ENCODE measurements around the gene CALD1. TPM values are rescaled to one million over a fixed set of nuclear protein-coding genes. Genes with fewer than 3 reads are reported as not detected.
A peak's percentile ranks its signal among the peaks of the same experiment; 100 is the strongest.

CALD1 gene
- total RNA-seq, 1 donor from 2014 or later: 169 TPM

DNA sequence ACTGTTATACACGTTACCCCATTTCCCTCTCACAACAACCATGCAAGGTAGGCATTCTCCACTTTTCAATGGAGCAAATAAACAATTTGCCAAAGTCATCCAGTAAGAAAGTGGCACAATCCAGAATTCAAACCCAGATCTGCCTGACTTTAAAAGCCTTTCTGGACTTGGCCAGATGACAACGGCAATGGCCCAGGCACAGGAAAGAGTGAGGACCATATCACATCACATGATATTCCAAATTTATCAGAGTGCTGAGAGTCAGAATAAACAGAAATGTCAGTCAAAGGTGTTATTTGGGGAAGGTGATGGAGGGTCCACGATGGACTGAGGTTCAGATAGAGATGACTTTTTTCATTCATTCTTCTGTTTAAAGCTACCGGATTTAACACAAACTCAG, 48.0 kb downstream of the CALD1 start:
- peaks cover 11% of the 10 kb centered on the region for H3K36me3 Mint-ChIP-seq
- TF ChIP-seq CTCF (conservative IDR thresholded peaks at IDR 0.05): no peak

GRCh38 chr7:134827889-134828288, 48.5 kb downstream of the CALD1 start:
- no peak for DNase-seq (ENCODE audit: extremely low spot score, unreplicated experiment)
- H3K27ac Mint-ChIP-seq: no peak overlapping the region
- H3K4me3 Mint-ChIP-seq: no peak overlapping the region
- no peaks in the 10 kb centered on the region for H3K27me3 Mint-ChIP-seq
- H3K4me1 Mint-ChIP-seq (ENCODE audit: unreplicated experiment): peaks cover 26% of the 10 kb centered on the region
- H3K9me3 Mint-ChIP-seq: peaks cover 3% of the 10 kb centered on the region
- peaks cover 7% of the 10 kb centered on the region for H3K36me3 Mint-ChIP-seq
- TF ChIP-seq CTCF (conservative IDR thresholded peaks at IDR 0.05): no peak

More for the DNA sequence above, 48.0 kb downstream of the CALD1 start:
- peaks cover 26% of the 10 kb centered on the region for H3K4me1 Mint-ChIP-seq (ENCODE audit: unreplicated experiment)
- H3K27me3 Mint-ChIP-seq: no peaks in the 10 kb centered on the region
- no peak overlapping the region for H3K4me3 Mint-ChIP-seq
- H3K9me3 Mint-ChIP-seq: peaks cover 3% of the 10 kb centered on the region
- DNase-seq (ENCODE audit: extremely low spot score, unreplicated experiment): no peak
- H3K27ac Mint-ChIP-seq: no peak overlapping the region

DNA sequence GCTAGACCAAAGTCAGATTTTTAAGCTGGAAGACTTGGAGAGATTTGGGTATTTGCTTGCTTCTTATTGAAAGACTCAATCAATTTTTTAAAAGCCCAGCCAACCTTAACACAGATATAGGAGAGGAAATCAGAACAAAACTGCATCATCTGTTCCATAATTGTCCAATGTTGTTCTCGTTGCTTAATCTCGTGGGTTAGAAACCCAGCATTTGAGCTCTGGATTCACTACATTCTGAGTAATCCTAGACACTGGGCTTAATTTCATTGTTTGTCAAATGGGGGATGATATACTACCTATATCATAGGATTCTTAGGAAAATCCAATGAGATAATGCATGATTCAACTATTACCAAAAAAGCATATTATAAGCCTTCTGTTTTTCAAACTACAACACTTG, 48.9 kb downstream of the CALD1 start:
- Mint-ChIP-seq H3K27ac (no peak overlapping the region), H3K9me3 (peaks cover 3% of the 10 kb centered on the region), H3K36me3 (peaks cover 7% of the 10 kb centered on the region), H3K4me3 (no peak overlapping the region), H3K27me3 (no peaks in the 10 kb centered on the region), H3K4me1 (ENCODE audit: unreplicated experiment) (peaks cover 22% of the 10 kb centered on the region)
- no peak for DNase-seq (ENCODE audit: extremely low spot score, unreplicated experiment)
- TF ChIP-seq CTCF (conservative IDR thresholded peaks at IDR 0.05): no peak

- Mint-ChIP-seq H3K27ac (peak overlapping the region; percentile 22), H3K4me1 (ENCODE audit: unreplicated experiment) (peaks cover 12% of the 10 kb centered on the region), H3K36me3 (peaks cover 5% of the 10 kb centered on the region), H3K4me3 (peak overlapping the region; percentile 1), H3K27me3 (no peaks in the 10 kb centered on the region), H3K9me3 (peaks cover 1% of the 10 kb centered on the region)
- DNase-seq (ENCODE audit: extremely low spot score, unreplicated experiment): no peak
- TF ChIP-seq CTCF (conservative IDR thresholded peaks at IDR 0.05): no peak
These were observed 50.0 kb downstream of the CALD1 start for GRCh38 chr7:134829380-134829986.

- no peak for TF ChIP-seq CTCF (conservative IDR thresholded peaks at IDR 0.05)
- no peak overlapping the region for H3K27ac Mint-ChIP-seq
- H3K4me3 Mint-ChIP-seq: no peak overlapping the region
- H3K36me3 Mint-ChIP-seq: peaks cover 8% of the 10 kb centered on the region
- H3K27me3 Mint-ChIP-seq: no peaks in the 10 kb centered on the region
- peaks cover 14% of the 10 kb centered on the region for H3K4me1 Mint-ChIP-seq (ENCODE audit: unreplicated experiment)
- no peaks in the 10 kb centered on the region for H3K9me3 Mint-ChIP-seq
- DNase-seq (ENCODE audit: extremely low spot score, unreplicated experiment): no peak
These were observed 52.4 kb downstream of the CALD1 start for GRCh38 chr7:134831862-134832261.
